GM12878 (cell line): ENCODE data around the gene MAGI2.

ENCODE experiments used
- ATF3 ChIP-seq: IDR thresholded peaks from 2 replicates; pipeline ENCODE4 v1.6.1; 2011; ENCODE audit warnings: low read depth, mild to moderate bottlenecking, low read length, moderate library complexity, borderline replicate concordance; ENCODE audit errors: extremely low read depth
- ELK1 ChIP-seq: IDR thresholded peaks from 2 replicates; pipeline ENCODE4 v1.6.1; 2012; ENCODE audit warnings: low read depth, low read length, improper control_type of control experiment
- ESRRA ChIP-seq: IDR thresholded peaks from 2 replicates; pipeline ENCODE4 v1.6.1; 2012; ENCODE audit warnings: mild to moderate bottlenecking, low read length, improper control_type of control experiment
- EZH2 ChIP-seq: IDR thresholded peaks from 2 replicates; pipeline ENCODE4 v1.6.1; 2012; ENCODE audit warnings: low read depth, mild to moderate bottlenecking, control low read depth, inconsistent platforms, low read length, borderline replicate concordance; ENCODE audit not compliant: control insufficient read depth
- HDAC2 ChIP-seq: fragments of 200-600 bp; sonication (generic); IDR thresholded peaks from 2 replicates; pipeline ENCODE4 v1.6.1; 2017
- NR2C1 ChIP-seq: fragments of 450-650 bp; IDR thresholded peaks from 2 replicates; pipeline ENCODE4 v1.6.1; 2017; ENCODE audit warnings: antibody characterized with exemption, mild to moderate bottlenecking, moderate library complexity
- POLR2A ChIP-seq: IDR thresholded peaks from 2 replicates; pipeline ENCODE4 v1.6.1; 2011; ENCODE audit warnings: low read depth, mild to moderate bottlenecking, low read length
- POLR2AphosphoS5 ChIP-seq: IDR thresholded peaks from 2 replicates; pipeline ENCODE4 v1.6.1; 2011; ENCODE audit warnings: mild to moderate bottlenecking, low read length, inconsistent platforms
- PRDM15 ChIP-seq: fragments of 450-650 bp; formaldehyde crosslinking; IDR thresholded peaks from 2 replicates; pipeline ENCODE4 v1.4.0; 2020; ENCODE audit warnings: mild to moderate bottlenecking, moderate library complexity
- RAD21 ChIP-seq: IDR thresholded peaks from 2 replicates; pipeline ENCODE4 v1.6.1; 2011; ENCODE audit warnings: mild to moderate bottlenecking, low read depth, low read length, moderate library complexity; ENCODE audit not compliant: insufficient read depth
- SPI1 ChIP-seq: IDR thresholded peaks from 2 replicates; pipeline ENCODE4 v1.6.1; 2011; ENCODE audit warnings: low read depth, mild to moderate bottlenecking, low read length, moderate library complexity, borderline replicate concordance; ENCODE audit not compliant: insufficient read depth
- ZNF592 ChIP-seq: fragments of 450-650 bp; IDR thresholded peaks from 2 replicates; pipeline ENCODE4 v1.6.1; 2017; ENCODE audit warnings: mild to moderate bottlenecking, moderate library complexity

- TF ChIP-seq SPI1 (no peak), EZH2 (no peak), HDAC2 (no peak), ATF3 (no peak), NR2C1 (no peak), PRDM15 (CRISPR knock-in tag) (no peak), RAD21 (no peak), POLR2AphosphoS5 (no peak), ELK1 (no peak), POLR2A (no peak), ZNF592 (no peak), ESRRA (no peak)
These were observed 443.8 kb downstream of the MAGI2 start for GRCh38 chr7:79009647-79010046.
